ENCODE measurements around the gene IGF2BP2. TPM values are rescaled to one million over a fixed set of nuclear protein-coding genes. Genes with fewer than 3 reads are reported as not detected.
"Not testable (repeated sequence)": the region's sequence is repeated elsewhere in the genome, so short reads cannot be mapped to it uniquely, and the experiment has no call there.

IGF2BP2 gene
- total RNA-seq, 4 donors from 2014 or later, result 3.0 to 13.8 (median 6.8) TPM

GRCh38 chr3:185677146-185677829 lies 147.6 kb downstream of the IGF2BP2 start:
- no peaks in the 10 kb centered on the region for H3K9me3 ChIP-seq
- no peak overlapping the region for H3K27ac ChIP-seq
- WGBS, 2 donors, result 38 to 69% methylated on average over 1 of the region's 1 CpG
- no peak for DNase-seq
- H3K4me3 ChIP-seq, result no peak overlapping the region
- no peaks in the 10 kb centered on the region for H3K27me3 ChIP-seq
- peaks cover 0 to 4% (median 0%) of the 10 kb centered on the region in 3 donors for H3K36me3 ChIP-seq
- peaks cover 0 to 10% (median 3%) of the 10 kb centered on the region in 3 donors for H3K4me1 ChIP-seq
- TF ChIP-seq CTCF (IDR thresholded peaks at IDR 0.05) (peak; percentile 35 to 93 (median 83)), POLR2A (IDR thresholded peaks at IDR 0.05) (no peak)
- intact Hi-C loops (cut with DNase I), result no loop called here

GRCh38 chr3:185667574-185667973 lies 157.3 kb downstream of the IGF2BP2 start:
- Histone ChIP-seq H3K36me3 (peaks cover 0 to 4% (median 0%) of the 10 kb centered on the region in 3 donors), H3K27ac (no peak overlapping the region), H3K27me3 (peaks cover 0 to 6% (median 0%) of the 10 kb centered on the region in 4 donors), H3K4me1 (no peaks in the 10 kb centered on the region), H3K9me3 (no peaks in the 10 kb centered on the region), H3K4me3 (no peak overlapping the region)
- WGBS, 2 donors, result 85 to 91% methylated on average over 4 of the region's 4 CpGs
- intact Hi-C loops (cut with DNase I), result loop anchor here (10.0 kb wide), 1 partner anchor 97 kb away; no protein-coding TSS in a partner anchor
- TF ChIP-seq POLR2A (IDR thresholded peaks at IDR 0.05) (no peak), CTCF (IDR thresholded peaks at IDR 0.05) (no peak)
- DNase-seq, result no peak

- H3K27me3 ChIP-seq, result peaks cover 0 to 6% (median 0%) of the 10 kb centered on the region in 4 donors
- peaks cover 6 to 20% (median 15%) of the 10 kb centered on the region in 3 donors for H3K4me1 ChIP-seq
- TF ChIP-seq POLR2A (IDR thresholded peaks at IDR 0.05), result no peak
- no peak for TF ChIP-seq CTCF (IDR thresholded peaks at IDR 0.05)
- H3K9me3 ChIP-seq, result no peaks in the 10 kb centered on the region
- H3K4me3 ChIP-seq, result no peak overlapping the region
- DNase-seq, result no peak
- no peak overlapping the region for H3K27ac ChIP-seq
- intact Hi-C loops (cut with DNase I), result loop anchor here (10.0 kb wide), 1 partner anchor 101 kb away; no protein-coding TSS in a partner anchor
- 82 to 93% methylated on average over 4 to 5 of the region's 5 CpGs for WGBS, 2 donors
- H3K36me3 ChIP-seq, result no peaks in the 10 kb centered on the region
These were observed 160.9 kb downstream of the IGF2BP2 start for GRCh38 chr3:185663929-185664328.

GRCh38 chr3:185661772-185662171 lies 163.1 kb downstream of the IGF2BP2 start:
- Histone ChIP-seq H3K4me3 (no peak overlapping the region), H3K36me3 (no peaks in the 10 kb centered on the region), H3K4me1 (peaks cover 6 to 42% (median 30%) of the 10 kb centered on the region in 3 donors), H3K27ac (no peak overlapping the region), H3K9me3 (no peaks in the 10 kb centered on the region), H3K27me3 (peaks cover 0 to 6% (median 0%) of the 10 kb centered on the region in 4 donors)
- 89 to 92% methylated on average over 4 of the region's 4 CpGs for WGBS, 2 donors
- intact Hi-C loops (cut with DNase I), result loop anchor here (10.0 kb wide), 1 partner anchor 103 kb away; no protein-coding TSS in a partner anchor
- no peak for TF ChIP-seq CTCF (IDR thresholded peaks at IDR 0.05)
- TF ChIP-seq POLR2A (IDR thresholded peaks at IDR 0.05), result no peak
- DNase-seq, result no peak

- 88 to 91% methylated on average over 2 to 10 of the region's 10 CpGs for WGBS, 2 donors
- not testable (repeated sequence) for H3K4me3 ChIP-seq, H3K27ac ChIP-seq, H3K27me3 ChIP-seq, H3K9me3 ChIP-seq, DNase-seq, H3K36me3 ChIP-seq
- H3K4me1 ChIP-seq, result peaks cover 6 to 47% (median 33%) of the 10 kb centered on the region in 3 donors
- intact Hi-C loops (cut with DNase I), result loop anchor here (10.0 kb wide), 1 partner anchor 104 kb away; no protein-coding TSS in a partner anchor
These were observed 163.5 kb downstream of the IGF2BP2 start for GRCh38 chr3:185661296-185661695.

Data from esophagus squamous epithelium (tissue), 5 donors.